GM13976 (cell line): ENCODE results near the gene RPS25.
"Not testable (repeated sequence)": the region's sequence is repeated elsewhere in the genome, so short reads cannot be mapped to it uniquely, and the experiment has no call there.

Source experiments
- DNase-seq: peaks from one replicate; pipeline ENCODE4 v3.0.0; 2012; ENCODE audit warnings: low spot score
- in situ Hi-C: fragments of 300-500 bp; cut with MboI; formaldehyde crosslinking; loops from one replicate; pipeline ENCODE4 v1.12.0; 2022; ENCODE audit warnings: low sequenced_read_pairs, mixed read lengths, inconsistent platforms; ENCODE audit not compliant: unreplicated experiment
- TF ChIP-seq, protein P1 (sequence below): IDR thresholded peaks from 2 replicates; pipeline ENCODE4 v1.5.1; 2012; ENCODE audit warnings: borderline replicate concordance, mild to moderate bottlenecking; ENCODE audit not compliant: insufficient read depth; ENCODE audit errors: extremely low read depth, missing control alignments, control extremely low read depth

The RPS25 gene

DNA sequence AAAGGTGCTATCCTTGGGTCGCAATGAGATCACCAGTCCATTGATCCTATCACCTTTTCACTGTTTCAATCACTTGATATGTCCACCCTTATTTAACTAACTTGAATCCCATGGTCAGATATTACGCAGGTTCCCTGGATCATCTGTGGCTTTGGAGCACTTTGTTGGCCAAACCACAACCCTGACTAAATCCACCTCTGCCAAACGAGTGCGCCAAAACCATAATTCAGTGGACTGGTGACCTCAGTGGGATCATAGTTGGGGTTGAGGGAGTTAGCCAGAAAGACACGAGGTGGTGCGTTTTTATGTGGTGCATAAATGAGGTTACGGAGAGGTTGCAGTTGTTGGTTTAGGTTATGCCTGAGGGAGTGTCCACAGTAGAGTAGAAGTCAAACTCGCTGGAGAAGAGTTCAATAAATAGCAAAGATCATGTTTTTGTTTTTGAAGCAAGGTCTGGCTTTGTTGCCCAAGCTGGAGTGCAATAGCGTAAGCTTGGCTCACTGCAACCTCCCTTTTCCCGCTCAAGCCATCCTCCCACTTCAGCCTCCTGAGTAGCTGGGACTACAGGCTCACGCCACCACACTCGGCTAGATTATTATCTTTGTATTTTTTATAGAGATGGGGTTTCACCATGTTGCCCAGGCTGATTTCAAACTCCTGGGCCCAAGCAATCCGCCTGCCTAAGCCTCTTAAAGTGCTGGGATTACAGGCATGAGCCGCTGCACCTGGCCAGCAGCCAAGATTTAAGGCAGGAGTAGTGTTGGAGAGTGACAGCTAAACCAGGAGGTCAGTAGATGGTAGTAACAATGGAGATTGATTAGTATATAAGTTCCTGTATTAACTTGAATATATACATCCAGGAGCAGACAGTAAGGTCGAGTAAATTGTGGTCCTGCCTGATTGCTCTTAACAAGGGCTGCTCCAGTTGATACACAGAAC is 42.1 kb downstream of the RPS25 start:
- DNase-seq, result no peak
- TF ChIP-seq, protein P1, sequence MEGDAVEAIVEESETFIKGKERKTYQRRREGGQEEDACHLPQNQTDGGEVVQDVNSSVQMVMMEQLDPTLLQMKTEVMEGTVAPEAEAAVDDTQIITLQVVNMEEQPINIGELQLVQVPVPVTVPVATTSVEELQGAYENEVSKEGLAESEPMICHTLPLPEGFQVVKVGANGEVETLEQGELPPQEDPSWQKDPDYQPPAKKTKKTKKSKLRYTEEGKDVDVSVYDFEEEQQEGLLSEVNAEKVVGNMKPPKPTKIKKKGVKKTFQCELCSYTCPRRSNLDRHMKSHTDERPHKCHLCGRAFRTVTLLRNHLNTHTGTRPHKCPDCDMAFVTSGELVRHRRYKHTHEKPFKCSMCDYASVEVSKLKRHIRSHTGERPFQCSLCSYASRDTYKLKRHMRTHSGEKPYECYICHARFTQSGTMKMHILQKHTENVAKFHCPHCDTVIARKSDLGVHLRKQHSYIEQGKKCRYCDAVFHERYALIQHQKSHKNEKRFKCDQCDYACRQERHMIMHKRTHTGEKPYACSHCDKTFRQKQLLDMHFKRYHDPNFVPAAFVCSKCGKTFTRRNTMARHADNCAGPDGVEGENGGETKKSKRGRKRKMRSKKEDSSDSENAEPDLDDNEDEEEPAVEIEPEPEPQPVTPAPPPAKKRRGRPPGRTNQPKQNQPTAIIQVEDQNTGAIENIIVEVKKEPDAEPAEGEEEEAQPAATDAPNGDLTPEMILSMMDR, result no peak
- in situ Hi-C loops, result no loop called here

DNA sequence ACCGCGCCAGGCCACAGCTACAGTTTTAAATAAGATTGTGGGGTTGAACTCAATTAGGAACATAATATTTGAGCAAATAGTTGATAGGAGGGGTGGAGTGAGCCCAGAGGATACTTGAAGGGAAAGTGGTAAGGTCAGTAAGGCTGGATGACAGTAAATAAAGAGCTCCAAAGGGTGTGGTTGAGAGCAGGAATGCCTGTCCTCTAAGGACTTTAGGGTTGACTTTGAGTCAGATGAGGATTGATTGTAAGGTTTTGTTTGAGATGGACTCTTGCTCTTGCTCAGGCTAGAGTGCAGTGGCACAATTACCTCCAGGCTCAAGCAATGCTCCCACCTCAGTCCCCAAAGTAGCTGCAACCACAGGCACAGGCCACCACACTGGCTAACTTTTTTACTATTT is 44.2 kb downstream of the RPS25 start:
- in situ Hi-C loops, result no loop called here
- TF ChIP-seq, protein P1, result no peak
- DNase-seq, result no peak

DNA sequence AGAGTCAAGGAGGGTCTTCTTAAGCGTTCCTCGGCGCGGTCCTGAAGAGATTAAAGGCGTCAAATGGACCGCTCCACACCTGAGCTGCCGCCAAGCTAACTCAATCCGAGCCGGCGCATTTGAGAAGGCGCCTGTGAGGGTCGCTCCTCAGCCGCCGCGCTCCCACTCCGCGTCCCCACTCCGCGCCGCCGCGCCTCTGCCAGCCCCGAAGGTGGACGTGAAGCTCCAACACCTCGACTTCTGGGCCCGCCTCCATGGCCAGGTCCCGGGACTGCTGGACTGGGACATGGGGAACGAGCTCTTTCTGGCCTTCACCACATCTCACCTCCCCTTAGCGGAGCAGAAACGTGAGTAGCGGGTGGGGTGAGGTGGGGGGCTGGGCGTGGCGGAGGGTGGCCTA is 46.5 kb downstream of the RPS25 start, which contains the start of gene FOXR1:
FOXR1 (plus strand) TSS at position 116 of the 400 bp plus-strand sequence; CDS start at position 287, 171 bp downstream.
- TF ChIP-seq, protein P1, result no peak
- in situ Hi-C loops, result no loop called here
- DNase-seq, result no peak

DNA sequence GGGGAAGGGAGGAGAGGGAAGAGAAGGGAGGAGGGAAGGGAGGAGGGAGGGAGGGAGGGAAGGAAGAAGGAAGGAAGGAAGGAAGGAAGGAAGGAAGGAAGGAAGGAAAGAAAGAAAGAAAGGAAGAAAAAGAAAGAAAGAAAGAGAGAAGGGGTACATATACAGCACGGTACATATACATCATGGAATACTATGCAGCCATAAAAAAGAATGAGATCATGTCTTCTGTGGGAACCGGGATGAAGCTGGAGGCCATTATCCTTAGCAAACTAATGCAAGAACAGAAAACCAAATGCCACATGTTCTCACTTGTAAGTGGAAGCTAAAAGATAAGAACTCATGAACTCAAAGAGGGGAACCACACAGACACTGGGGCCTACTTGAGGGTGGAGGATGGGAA is 48.6 kb downstream of the RPS25 start:
- in situ Hi-C loops, DNase-seq: not testable (repeated sequence)
